A549 treated with AZD9567 at 1 μM for 4 hours (cell line): ENCODE results near the gene UBLCP1. TPM values are rescaled to one million over a fixed set of nuclear protein-coding genes. Genes with fewer than 3 reads are reported as not detected.

Experiments used
- total RNA-seq: library from RNA; stranded (reverse); fragments of 200-300 nt; extraction: Qiagen RNA extraction; gene quantifications from 5 replicates; pipeline ENCODE4 v1.2.3, GENCODE V29; 2022; ENCODE audit not compliant: insufficient read depth

UBLCP1 gene, protein sequence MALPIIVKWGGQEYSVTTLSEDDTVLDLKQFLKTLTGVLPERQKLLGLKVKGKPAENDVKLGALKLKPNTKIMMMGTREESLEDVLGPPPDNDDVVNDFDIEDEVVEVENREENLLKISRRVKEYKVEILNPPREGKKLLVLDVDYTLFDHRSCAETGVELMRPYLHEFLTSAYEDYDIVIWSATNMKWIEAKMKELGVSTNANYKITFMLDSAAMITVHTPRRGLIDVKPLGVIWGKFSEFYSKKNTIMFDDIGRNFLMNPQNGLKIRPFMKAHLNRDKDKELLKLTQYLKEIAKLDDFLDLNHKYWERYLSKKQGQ
- 31.8 to 43.0 TPM (median 37.2 TPM) in 5 replicates for total RNA-seq

DNA sequence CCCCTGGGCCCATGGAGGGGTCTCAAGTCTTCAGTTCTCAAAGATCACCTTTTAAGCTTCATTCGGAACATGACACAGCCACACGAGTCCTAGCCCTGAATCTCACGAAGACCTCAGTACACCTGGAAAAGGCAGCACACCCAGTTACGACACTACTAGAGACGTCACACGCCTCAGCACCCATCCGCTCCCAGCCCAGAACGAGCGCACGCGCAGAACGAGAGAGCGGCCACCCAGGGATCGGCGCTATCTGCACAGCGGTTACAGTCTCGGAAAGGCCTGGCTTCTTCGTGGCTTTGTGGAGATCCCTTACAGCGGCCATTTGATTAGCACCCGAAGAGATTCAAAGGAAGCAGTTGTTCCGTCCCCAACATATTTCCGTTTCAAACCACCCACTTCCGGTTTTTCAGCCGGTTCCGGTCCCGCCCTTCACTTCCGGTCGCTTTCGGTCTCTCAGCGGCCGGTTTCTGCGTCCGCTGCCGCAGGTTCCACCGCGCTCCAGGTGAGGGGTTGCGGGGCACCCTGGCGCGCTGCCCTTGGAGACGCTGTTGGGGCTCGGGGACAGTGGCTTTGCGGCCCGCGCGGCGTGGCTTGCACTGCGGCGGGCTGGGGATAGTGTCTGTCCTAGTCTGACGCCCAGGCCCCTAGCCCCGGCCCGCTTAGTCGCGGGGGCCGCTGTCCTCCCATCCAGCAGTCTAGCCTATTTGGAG is at the start of gene UBLCP1:
UBLCP1 (plus strand) TSS at position 432 of the 710 bp plus-strand sequence. CDS start 5,626 bp downstream, outside the sequence.

DNA sequence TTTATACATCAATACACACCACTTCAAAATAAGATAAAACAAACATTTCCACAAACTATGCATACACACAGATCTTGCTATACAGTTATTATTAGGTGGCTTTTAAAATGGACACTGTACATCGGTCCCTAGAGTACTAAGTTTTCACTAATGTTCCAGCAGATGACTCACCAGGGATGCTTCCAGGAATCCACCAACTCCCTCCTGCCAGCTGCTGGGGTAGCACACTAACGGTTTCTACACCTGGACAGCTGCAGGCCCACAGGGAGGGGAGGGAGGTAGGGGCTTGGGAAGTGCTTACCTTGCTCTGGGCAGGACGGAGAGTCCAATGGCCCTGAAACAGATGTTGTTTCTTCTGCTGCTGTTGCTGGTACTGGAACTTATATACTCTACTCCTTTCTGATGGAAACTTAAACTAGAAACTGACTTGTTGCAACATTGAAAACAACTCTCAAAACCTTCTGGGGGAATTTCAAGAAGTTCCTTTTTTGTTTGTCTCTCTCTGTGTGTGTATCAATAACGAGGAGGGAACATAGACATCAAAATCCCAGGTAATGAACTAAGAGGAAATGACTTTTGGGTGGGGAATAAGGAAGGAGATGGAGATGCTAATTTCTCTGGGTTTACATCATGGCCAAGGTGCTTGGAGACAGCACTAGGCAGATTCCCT is 67.2 kb downstream of the UBLCP1 start, which contains the start of gene IL12B:
IL12B (minus strand) TSS at position 357 of the 670 bp plus-strand sequence. CDS start 3,705 bp downstream, outside the sequence.

Other genes starting within 250 kb of the UBLCP1 start
- 0.47 to 0.61 TPM (median 0.55 TPM) in 4 of 5 replicates, not detected in the other for gene EBF1, start 163.4 kb upstream of the UBLCP1 start, total RNA-seq
- 116 to 135 TPM (median 128 TPM) in 5 replicates for gene RNF145, start 53.7 kb upstream of the UBLCP1 start, total RNA-seq
- gene IL12B, start 67.2 kb downstream of the UBLCP1 start, total RNA-seq: 0.05 to 0.12 TPM (median 0.06 TPM) in 4 of 5 replicates, not detected in the other